HepG2 (cell line): ENCODE data around the gene TPTE2. TPM values are rescaled to one million over a fixed set of nuclear protein-coding genes. Genes with fewer than 3 reads are reported as not detected.

ENCODE experiments used
- AKNA ChIP-seq: sonication (generic); formaldehyde crosslinking; IDR thresholded peaks from 2 replicates; pipeline ENCODE4 v1.4.0; 2020; ENCODE audit warnings: missing genetic modification reagents, borderline replicate concordance
- ELF1 ChIP-seq: sonication (generic); formaldehyde crosslinking; IDR thresholded peaks from 2 replicates; pipeline ENCODE4 v1.4.0; 2020; ENCODE audit warnings: missing genetic modification reagents
- FIP1L1 ChIP-seq: fragments of 200-400 bp; formaldehyde crosslinking; IDR thresholded peaks from 2 replicates; pipeline ENCODE4 v1.6.1; 2018; ENCODE audit warnings: low read depth, mild to moderate bottlenecking, low read length, moderate library complexity, borderline replicate concordance; ENCODE audit not compliant: insufficient read depth
- FLYWCH1 ChIP-seq: sonication (generic); formaldehyde crosslinking; IDR thresholded peaks from 2 replicates; pipeline ENCODE4 v1.8.1; 2023; ENCODE audit warnings: mild to moderate bottlenecking, missing genetic modification reagents
- FUBP1 ChIP-seq: sonication (generic); formaldehyde crosslinking; IDR thresholded peaks from 2 replicates; pipeline ENCODE4 v1.5.1; 2020; ENCODE audit warnings: missing genetic modification reagents, mild to moderate bottlenecking, borderline replicate concordance
- HMGXB4 ChIP-seq, 2 experiments: sonication (generic) in 1 of 2; formaldehyde crosslinking in 1 of 2; IDR thresholded peaks; 2 replicates each; pipeline versions ENCODE4 v1.4.0 to v1.6.1; 2018 to 2020; ENCODE audit warnings: missing genetic modification reagents in 2 of 2, borderline replicate concordance in 1 of 2, low read depth in 1 of 2, mild to moderate bottlenecking in 1 of 2, missing biosample characterization in 1 of 2
- POLR2AphosphoS5 ChIP-seq: IDR thresholded peaks from 2 replicates; pipeline ENCODE4 v1.6.1; 2012; ENCODE audit warnings: low read depth, low read length
- RFX1 ChIP-seq: fragments of 450-650 bp; IDR thresholded peaks from 2 replicates; pipeline ENCODE4 v1.6.1; 2017
- RFXAP ChIP-seq: sonication (generic); formaldehyde crosslinking; IDR thresholded peaks from 2 replicates; pipeline ENCODE4 v1.4.0; 2020; ENCODE audit warnings: missing genetic modification reagents, borderline replicate concordance
- SP2 ChIP-seq: sonication (generic); formaldehyde crosslinking; IDR thresholded peaks from 2 replicates; pipeline ENCODE4 v1.5.1; 2020; ENCODE audit warnings: mild to moderate bottlenecking, missing genetic modification reagents
- TGIF2 ChIP-seq: IDR thresholded peaks from 2 replicates; pipeline ENCODE4 v1.6.1; 2016; ENCODE audit warnings: control low read depth, missing compliant biosample characterization
- WIZ ChIP-seq: sonication (generic); formaldehyde crosslinking; IDR thresholded peaks from 2 replicates; pipeline ENCODE4 v1.5.1; 2020; ENCODE audit warnings: mild to moderate bottlenecking, missing genetic modification reagents
- ZBTB2 ChIP-seq: sonication (generic); formaldehyde crosslinking; IDR thresholded peaks from 2 replicates; pipeline ENCODE4 v1.8.0; 2022; ENCODE audit warnings: low read depth, missing genetic modification reagents
- ZMYM4 ChIP-seq: sonication (generic); formaldehyde crosslinking; IDR thresholded peaks from 2 replicates; pipeline ENCODE4 v1.8.1; 2023; ENCODE audit warnings: mild to moderate bottlenecking, missing genetic modification reagents
- ZNF704 ChIP-seq: sonication (generic); formaldehyde crosslinking; IDR thresholded peaks from 2 replicates; pipeline ENCODE4 v1.8.1; 2023; ENCODE audit warnings: mild to moderate bottlenecking, inconsistent platforms, moderate library complexity, missing genetic modification reagents, borderline replicate concordance
- polyA plus RNA-seq, 8 experiments: library from polyadenylated mRNA; depleted of rRNA in 3 of 8; stranded (reverse) in 7 of 8; unstranded in 1 of 8; fragments of >200 nt; fragmentation: Illumina TruSeq in 4 of 8; extraction: Trizol in 4 of 8; gene quantifications; 2 replicates each; pipeline versions ENCODE4 v1.2.1 to v1.2.3, GENCODE V29; 2011 to 2016; ENCODE audit warnings: low read depth in 4 of 8, missing spikeins in 1 of 8, mixed read lengths in 1 of 8; ENCODE audit not compliant: insufficient read depth in 1 of 8
- total RNA-seq, 5 experiments: library from RNA; depleted of rRNA; stranded (reverse); fragments of >200 nt; fragmentation: Illumina TruSeq; extraction: Trizol; gene quantifications; 2 replicates each; pipeline ENCODE4 v1.2.3, GENCODE V29; 2016; ENCODE audit warnings: low read depth in 1 of 5

TPTE2 gene
- total and polyA plus RNA-seq, 2 of the 13 experiments (the other 11 are each of a cell fraction or from before 2014, with no cell fraction given) = 0.07 TPM; not detected in 1

- TF ChIP-seq FIP1L1 (no peak), FLYWCH1 (CRISPR knock-in tag) (no peak), POLR2AphosphoS5 (peak; percentile 43; the same call in 1 of the 2 replicates), WIZ (peak; percentile 40; the same call in 1 of the 2 replicates), TGIF2 (CRISPR knock-in tag) (no peak), AKNA (CRISPR knock-in tag) (no peak), RFXAP (CRISPR knock-in tag) (no peak), SP2 (CRISPR knock-in tag) (no peak), FUBP1 (no peak), ZMYM4 (CRISPR knock-in tag) (peak; percentile 49; the same call in 1 of the 2 replicates), ZBTB2 (CRISPR knock-in tag) (0 out of 2 replicates have a peak, but pooled peaks have one; percentile 45), RFX1 (no peak), HMGXB4 (CRISPR knock-in tag; IDR thresholded peaks at IDR 0.05; ENCODE audit: borderline replicate concordance in 1 of 2, low read depth in 1 of 2) (0 out of 4 replicates have a peak, but pooled peaks of 1 of the 2 experiments have one; percentile 12), ZNF704 (no peak), ELF1 (CRISPR knock-in tag) (peak; percentile 75)
Observed at GRCh38 chr13:19586904-19587634, 25.7 kb upstream of the TPTE2 start (continued).
